Gastrocnemius medialis (tissue), 4 donors: ENCODE measurements around the gene PIAS4.
A peak's percentile ranks its signal among the peaks of the same experiment; 100 is the strongest.

Experiments used
- POLR2A ChIP-seq, 2 donors: fragments of 450-650 bp; IDR thresholded peaks; one replicate each; pipeline ENCODE4 v1.6.1; 2017; ENCODE audit warnings: antibody characterized with exemption in 2 of 2, mild to moderate bottlenecking in 2 of 2, moderate library complexity in 2 of 2
- TF ChIP-seq, protein P1 (sequence below), 5 experiments: fragments of 450-650 bp in 3 of 5; fragments of 200-600 bp in 2 of 5; sonication (generic) in 2 of 5; IDR thresholded peaks in 4 of 5; conservative IDR thresholded peaks in 1 of 5; 1 replicate in 4 of 5; 2 replicates in 1 of 5; pipeline ENCODE4 v1.5.1; 2016 to 2019; ENCODE audit warnings: antibody characterized with exemption in 5 of 5, mild to moderate bottlenecking in 3 of 5, moderate library complexity in 3 of 5

DNA sequence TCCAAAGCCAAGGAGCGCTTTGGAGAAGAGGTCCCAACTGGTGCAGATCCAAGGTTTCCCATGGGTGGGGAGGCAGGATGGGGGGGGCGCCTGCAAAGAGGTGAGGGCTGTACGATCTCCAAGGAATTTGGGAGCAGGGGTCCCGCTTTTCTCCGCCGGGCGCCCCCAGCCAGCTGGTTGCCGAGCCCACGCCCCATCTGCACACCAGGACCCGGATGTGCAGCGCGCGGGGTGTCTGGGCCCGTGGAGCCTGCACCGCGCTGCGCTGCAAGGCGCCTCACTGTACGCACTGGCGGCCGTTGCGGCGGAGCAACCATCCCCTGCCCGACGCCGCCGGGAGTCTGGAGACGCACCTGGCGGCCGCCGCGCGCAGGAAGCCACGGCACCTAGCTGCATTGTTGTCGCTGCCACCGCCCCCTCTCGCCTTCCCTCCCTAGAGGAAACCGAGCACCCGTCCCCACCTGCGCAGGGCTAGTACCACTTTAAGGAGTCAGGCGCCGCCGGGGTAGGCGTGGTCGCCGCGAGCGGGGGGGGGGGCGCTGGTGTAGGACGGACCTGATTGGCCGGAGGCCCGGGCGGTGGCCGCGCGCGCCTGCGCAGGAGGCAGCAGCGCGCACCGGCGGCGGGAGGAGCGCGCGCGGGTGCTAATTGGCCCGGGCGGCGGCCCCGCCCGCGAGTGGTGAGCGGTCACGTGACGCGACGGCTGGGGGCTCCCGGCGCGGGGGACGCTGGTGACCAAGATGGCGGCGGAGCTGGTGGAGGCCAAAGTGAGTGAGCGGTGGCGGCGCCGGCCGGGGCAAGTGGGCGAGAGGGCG lies at the start of gene PIAS4:
- TF ChIP-seq, protein P1, sequence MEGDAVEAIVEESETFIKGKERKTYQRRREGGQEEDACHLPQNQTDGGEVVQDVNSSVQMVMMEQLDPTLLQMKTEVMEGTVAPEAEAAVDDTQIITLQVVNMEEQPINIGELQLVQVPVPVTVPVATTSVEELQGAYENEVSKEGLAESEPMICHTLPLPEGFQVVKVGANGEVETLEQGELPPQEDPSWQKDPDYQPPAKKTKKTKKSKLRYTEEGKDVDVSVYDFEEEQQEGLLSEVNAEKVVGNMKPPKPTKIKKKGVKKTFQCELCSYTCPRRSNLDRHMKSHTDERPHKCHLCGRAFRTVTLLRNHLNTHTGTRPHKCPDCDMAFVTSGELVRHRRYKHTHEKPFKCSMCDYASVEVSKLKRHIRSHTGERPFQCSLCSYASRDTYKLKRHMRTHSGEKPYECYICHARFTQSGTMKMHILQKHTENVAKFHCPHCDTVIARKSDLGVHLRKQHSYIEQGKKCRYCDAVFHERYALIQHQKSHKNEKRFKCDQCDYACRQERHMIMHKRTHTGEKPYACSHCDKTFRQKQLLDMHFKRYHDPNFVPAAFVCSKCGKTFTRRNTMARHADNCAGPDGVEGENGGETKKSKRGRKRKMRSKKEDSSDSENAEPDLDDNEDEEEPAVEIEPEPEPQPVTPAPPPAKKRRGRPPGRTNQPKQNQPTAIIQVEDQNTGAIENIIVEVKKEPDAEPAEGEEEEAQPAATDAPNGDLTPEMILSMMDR (IDR thresholded peaks at IDR 0.05 in 4 of 5, conservative IDR thresholded peaks at IDR 0.05 in 1 of 5): peak in 2 of 5 experiments; percentile 51 to 69
- peak in 1 of 2 donors; percentile 70 for TF ChIP-seq POLR2A (IDR thresholded peaks at IDR 0.05)
